Heart left ventricle (tissue), 16 donors: Measurements from ENCODE around the gene DMBX1. TPM values are rescaled to one million over a fixed set of nuclear protein-coding genes. Genes with fewer than 3 reads are reported as not detected.

Source experiments
- ATAC-seq, 4 donors: fragments of 200-7000 bp; cut with Tn5 transposase; one replicate each; pipeline ENCODE4 v1.9.1; 2020 to 2022; ENCODE audit warnings: moderate library complexity in 4 of 4, mild to moderate bottlenecking in 3 of 4, moderate number of reproducible peaks in 1 of 4
- DNase-seq, 5 donors: peaks; one replicate each; pipeline ENCODE4 v3.0.0-alpha.2; 2020
- H3K27ac ChIP-seq, 12 donors: fragments of 200-600 bp; sonication (generic) in 4 of 12; one replicate each; pipeline versions ENCODE4 v1.5.0 to v1.8.0; 2016 to 2022; ENCODE audit warnings: mild to moderate bottlenecking in 2 of 12
- H3K27me3 ChIP-seq, 9 donors: fragments of 200-600 bp; sonication (generic) in 2 of 9; one replicate each; pipeline versions ENCODE4 v1.5.1 to v1.8.0; 2016 to 2022; ENCODE audit warnings: mild to moderate bottlenecking in 3 of 9
- H3K36me3 ChIP-seq, 9 donors: fragments of 200-600 bp; sonication (generic) in 2 of 9; one replicate each; pipeline versions ENCODE4 v1.5.0 to v1.8.0; 2018 to 2022; ENCODE audit warnings: mild to moderate bottlenecking in 2 of 9
- H3K4me1 ChIP-seq, 12 donors: fragments of 200-600 bp; sonication (generic) in 4 of 12; one replicate each; pipeline versions ENCODE4 v1.5.0 to v1.8.0; 2016 to 2022; ENCODE audit warnings: mild to moderate bottlenecking in 3 of 12
- H3K4me3 ChIP-seq, 12 donors: fragments of 200-600 bp; sonication (generic) in 4 of 12; one replicate each; pipeline versions ENCODE4 v1.5.0 to v1.8.0; 2017 to 2022; ENCODE audit warnings: mild to moderate bottlenecking in 9 of 12, moderate library complexity in 4 of 12
- H3K9me3 ChIP-seq, 12 donors: fragments of 200-600 bp; sonication (generic) in 4 of 12; one replicate each; pipeline versions ENCODE4 v1.5.0 to v1.8.0; 2016 to 2022; ENCODE audit warnings: mild to moderate bottlenecking in 1 of 12
- POLR2A ChIP-seq, 2 donors: fragments of 450-650 bp; IDR thresholded peaks; one replicate each; pipeline ENCODE4 v1.6.1; 2017; ENCODE audit warnings: antibody characterized with exemption in 2 of 2, mild to moderate bottlenecking in 2 of 2, moderate library complexity in 2 of 2
- WGBS, 4 donors: extraction: QIAGEN DNeasy Blood & Tissue Kit in 2 of 4; methylation state at CpG; one replicate each; pipeline versions ENCODE4 v1.1.5 to v1.1.7; 2013 to 2018; 5-methylcytosine and 5-hydroxymethylcytosine counted together
- intact Hi-C, 10 donors: fragments of 100-400 bp; cut with DNase I; formaldehyde crosslinking; loops; one replicate each; pipeline versions ENCODE4 v1.11.1 to v1.14.2; 2022
- polyA plus RNA-seq, 2 donors: library from polyadenylated mRNA; stranded (reverse); fragments of 200-250 nt; gene quantifications; one replicate each; pipeline ENCODE4 v1.2.3, GENCODE V29; 2013
- total RNA-seq, 9 donors: library from RNA; depleted of rRNA in 2 of 9; stranded (reverse); fragments of >200 nt in 2 of 9; fragmentation: NEBNext Ultra II Directional in 3 of 9; extraction: Animal tissue kit (Norgen Biotek cat#: 25700) in 3 of 9; gene quantifications; one replicate each; pipeline versions ENCODE4 v1.1.0 to v1.2.4, GENCODE V29; 2016 to 2023
- TF ChIP-seq, protein P1 (sequence below), 12 donors: fragments of 200-600 bp; sonication (generic) in 4 of 12; IDR thresholded peaks; one replicate each; pipeline versions ENCODE4 v1.5.0 to v1.8.0; 2018 to 2022; ENCODE audit warnings: antibody characterized with exemption in 12 of 12, mild to moderate bottlenecking in 5 of 12
- donor health status: ischemic (EF 13 %, LVEDD 7.1; RV severe dilation, severe dysfunction).
- donor health status: healthy with polysubstance abuse.
- donor health status: DM: no; HTN: yes; CAD: no.
- donor health status: DM: no; HTN: no; CAD: no.
- donor health status: ischemic (EF 25% LVEDD 6.9; RV normal size, moderate dysfunction).
- donor health status: ischemic (EF 25% LVEDD 5.7; RV mildly dilated, moderate dysfunction).
- donor health status: healthy.
- donor health status: DM: yes; HTN: yes; CAD: no.
- donor health status: ischemic (EF 35%, LVEDD 5.7; RV mildly dilated, moderate dysfunction).
- donor health status: nonischemic (EF 11% LVEDD 7.7; RV severe dilation, severe dysfunction).
- donor health status: DM: yes; HTN: yes; CAD: no.
- donor health status: PGD.
- donor health status: ischemic (EF 29% LVEDD 5.4; RV normal size, mild dysfunction).
- donor health status: nonischemic (EF 23%, LVEDD 6.1; RV moderate dilation, normal function).

The DMBX1 gene
- total and polyA plus RNA-seq, 11 donors, result not detected

DNA sequence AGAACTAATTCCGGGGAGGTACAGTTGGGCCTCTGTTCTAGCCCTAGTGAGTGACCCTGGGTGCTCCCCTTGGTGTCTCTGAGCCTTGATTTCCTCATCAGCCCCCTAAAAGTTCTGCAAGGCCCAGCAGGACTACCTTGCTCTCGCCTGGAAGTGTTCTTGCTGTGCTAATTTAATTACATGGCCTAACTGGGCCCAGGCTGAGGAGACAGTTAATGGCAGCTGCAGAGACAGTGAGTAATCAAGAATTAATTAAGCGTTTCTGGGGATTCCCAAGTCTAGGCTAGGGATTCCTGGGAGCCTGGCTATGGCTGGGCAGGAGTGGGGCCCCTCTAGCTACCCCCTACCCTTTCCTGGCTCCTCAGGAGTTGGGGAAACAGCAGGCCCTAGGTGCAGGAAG, 24.7 kb upstream of the DMBX1 start:
- WGBS, 4 donors, result 89 to 92% (median 90%) methylated on average over 2 to 3 of the region's 3 CpGs
- Histone ChIP-seq H3K4me1 (peaks cover 0 to 16% (median 5%) of the 10 kb centered on the region in 12 donors), H3K36me3 (no peaks in the 10 kb centered on the region), H3K4me3 (no peak overlapping the region), H3K27ac (no peak overlapping the region), H3K27me3 (peaks cover 0 to 51% (median 10%) of the 10 kb centered on the region in 9 donors), H3K9me3 (no peaks in the 10 kb centered on the region)
- DNase-seq (peak in 1 of 5 donors; percentile 40), ATAC-seq (no peak)
- intact Hi-C loops, result no loop called here
- TF ChIP-seq, protein P1, sequence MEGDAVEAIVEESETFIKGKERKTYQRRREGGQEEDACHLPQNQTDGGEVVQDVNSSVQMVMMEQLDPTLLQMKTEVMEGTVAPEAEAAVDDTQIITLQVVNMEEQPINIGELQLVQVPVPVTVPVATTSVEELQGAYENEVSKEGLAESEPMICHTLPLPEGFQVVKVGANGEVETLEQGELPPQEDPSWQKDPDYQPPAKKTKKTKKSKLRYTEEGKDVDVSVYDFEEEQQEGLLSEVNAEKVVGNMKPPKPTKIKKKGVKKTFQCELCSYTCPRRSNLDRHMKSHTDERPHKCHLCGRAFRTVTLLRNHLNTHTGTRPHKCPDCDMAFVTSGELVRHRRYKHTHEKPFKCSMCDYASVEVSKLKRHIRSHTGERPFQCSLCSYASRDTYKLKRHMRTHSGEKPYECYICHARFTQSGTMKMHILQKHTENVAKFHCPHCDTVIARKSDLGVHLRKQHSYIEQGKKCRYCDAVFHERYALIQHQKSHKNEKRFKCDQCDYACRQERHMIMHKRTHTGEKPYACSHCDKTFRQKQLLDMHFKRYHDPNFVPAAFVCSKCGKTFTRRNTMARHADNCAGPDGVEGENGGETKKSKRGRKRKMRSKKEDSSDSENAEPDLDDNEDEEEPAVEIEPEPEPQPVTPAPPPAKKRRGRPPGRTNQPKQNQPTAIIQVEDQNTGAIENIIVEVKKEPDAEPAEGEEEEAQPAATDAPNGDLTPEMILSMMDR (IDR thresholded peaks at IDR 0.05), result no peak
- TF ChIP-seq POLR2A (IDR thresholded peaks at IDR 0.05), result no peak

GRCh38 chr1:46465981-46466476, 23.6 kb upstream of the DMBX1 start:
- Histone ChIP-seq H3K4me3 (peak overlapping the region; percentile 51 to 72 (median 63)), H3K4me1 (peaks cover 0 to 16% (median 5%) of the 10 kb centered on the region in 12 donors), H3K27me3 (peaks cover 0 to 54% (median 11%) of the 10 kb centered on the region in 9 donors), H3K9me3 (no peaks in the 10 kb centered on the region), H3K36me3 (no peaks in the 10 kb centered on the region), H3K27ac (peak overlapping the region in 1 of 12 donors; percentile 34)
- WGBS, 4 donors, result 30 to 39% (median 34%) methylated on average over 20 of the region's 20 CpGs
- DNase-seq, result no peak
- ATAC-seq, result no peak
- intact Hi-C loops, result no loop called here
- TF ChIP-seq POLR2A (IDR thresholded peaks at IDR 0.05), result no peak
- TF ChIP-seq, protein P1 (IDR thresholded peaks at IDR 0.05), result no peak

GRCh38 chr1:46466477-46467182, 23.0 kb upstream of the DMBX1 start:
- H3K9me3 ChIP-seq, result no peaks in the 10 kb centered on the region
- peaks cover 0 to 16% (median 5%) of the 10 kb centered on the region in 12 donors for H3K4me1 ChIP-seq
- H3K4me3 ChIP-seq, result peak overlapping the region; percentile 51 to 72 (median 63)
- peak overlapping the region in 2 of 12 donors; percentile 34 to 40 for H3K27ac ChIP-seq
- WGBS, 4 donors, result 1 to 8% (median 3%) methylated on average over 33 to 84 of the region's 84 CpGs
- DNase-seq, result peak in 3 of 5 donors; percentile 27 to 64 (median 49)
- TF ChIP-seq POLR2A (IDR thresholded peaks at IDR 0.05), result no peak
- TF ChIP-seq, protein P1 (IDR thresholded peaks at IDR 0.05), result no peak
- H3K27me3 ChIP-seq, result peaks cover 0 to 54% (median 11%) of the 10 kb centered on the region in 9 donors
- intact Hi-C loops, result no loop called here
- no peaks in the 10 kb centered on the region for H3K36me3 ChIP-seq
- ATAC-seq, result peak in 3 of 4 donors; percentile 27 to 78 (median 34)

DNA sequence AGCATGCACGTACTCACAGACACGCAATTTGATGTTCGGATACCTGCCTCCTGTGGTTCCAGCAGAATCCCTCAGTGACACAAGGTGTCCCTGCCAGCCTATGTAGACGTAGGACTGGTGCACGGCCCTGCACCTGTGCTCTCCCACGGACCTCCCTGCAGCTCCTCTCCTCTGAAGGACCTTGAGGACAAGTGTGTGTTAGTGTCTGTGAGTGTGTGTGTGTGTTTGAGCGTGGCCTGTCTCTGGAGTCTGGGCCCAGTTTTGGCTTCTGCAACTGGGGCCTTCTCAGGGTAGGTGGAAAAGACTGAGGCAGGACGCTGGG, 22.5 kb upstream of the DMBX1 start:
- no peak for ATAC-seq
- 45 to 55% (median 47%) methylated on average over 8 of the region's 8 CpGs for WGBS, 4 donors

More for the DNA sequence above, 22.5 kb upstream of the DMBX1 start:
- Histone ChIP-seq H3K4me1 (peaks cover 0 to 16% (median 5%) of the 10 kb centered on the region in 12 donors), H3K9me3 (no peaks in the 10 kb centered on the region), H3K27ac (no peak overlapping the region), H3K4me3 (peak overlapping the region; percentile 51 to 72 (median 63)), H3K36me3 (no peaks in the 10 kb centered on the region), H3K27me3 (peaks cover 0 to 54% (median 11%) of the 10 kb centered on the region in 9 donors)
- intact Hi-C loops, result no loop called here
- peak in 1 of 5 donors; percentile 37 for DNase-seq
- TF ChIP-seq POLR2A (IDR thresholded peaks at IDR 0.05), result no peak
